GM03348 (cell line): ENCODE results near the gene PAPPA.

Experiments used
- DNase-seq: peaks from one replicate; pipeline ENCODE4 v3.0.0; 2012; ENCODE audit warnings: low spot score

Gene PAPPA

GRCh38 chr9:116275418-116276195, 122.0 kb downstream of the PAPPA start:
- DNase-seq: peak; percentile 41

DNA sequence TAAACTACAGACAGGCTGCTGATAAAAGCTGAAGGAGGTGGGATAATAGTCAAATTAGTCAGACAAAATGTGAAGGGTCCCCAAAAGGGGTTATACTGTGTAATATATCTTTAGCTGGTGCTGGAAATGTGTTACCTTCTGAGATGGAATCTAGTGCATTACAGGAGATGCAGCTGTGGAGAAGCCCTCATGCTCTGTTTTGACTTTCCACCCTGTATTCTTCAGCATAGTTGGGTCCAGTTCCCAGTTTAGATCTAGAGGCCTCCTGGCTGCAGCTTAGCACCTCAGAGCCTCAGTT, 122.6 kb downstream of the PAPPA start:
- no peak for DNase-seq

GRCh38 chr9:116276651-116277121, 123.1 kb downstream of the PAPPA start:
- DNase-seq: no peak

DNA sequence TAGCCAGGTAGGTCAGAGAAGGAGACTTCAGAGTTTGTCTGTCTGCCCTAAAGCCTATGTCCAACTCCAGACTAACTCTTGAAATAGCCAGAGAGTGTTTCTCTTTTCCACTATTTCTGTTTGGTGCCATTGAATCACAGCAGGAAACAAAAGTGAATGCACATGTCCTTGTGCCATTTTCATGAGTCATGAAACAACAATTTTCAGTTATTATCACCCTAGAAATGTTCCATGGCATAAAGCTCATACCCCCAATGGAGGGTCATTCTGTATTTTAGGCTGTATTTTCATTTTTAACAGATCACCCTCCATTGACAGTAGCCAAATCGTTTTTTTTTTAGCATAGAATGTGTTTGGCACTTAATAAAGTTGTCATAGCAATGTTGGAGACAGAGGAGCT, 124.7 kb downstream of the PAPPA start:
- peak; percentile 16 for DNase-seq

GRCh38 chr9:116279230-116279629, 125.6 kb downstream of the PAPPA start:
- no peak for DNase-seq

DNA sequence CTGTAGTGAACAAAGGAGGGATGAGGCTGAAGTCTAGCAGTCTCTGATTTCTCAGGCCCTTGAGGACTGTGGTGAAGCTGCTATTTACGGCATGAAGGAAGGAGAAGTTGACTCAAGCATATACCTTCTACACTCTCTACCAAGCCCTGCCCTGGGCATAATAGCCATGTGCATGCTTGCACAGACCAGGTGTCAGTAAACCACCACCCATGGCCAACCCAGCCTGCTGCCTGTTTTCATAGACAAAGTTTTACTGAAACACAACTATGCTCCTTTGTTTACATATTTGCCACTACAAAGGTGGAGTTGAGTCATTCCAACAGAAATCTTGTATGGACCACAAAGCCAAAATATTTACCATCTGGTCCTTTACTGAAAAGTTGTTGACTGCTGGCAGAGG, 126.9 kb downstream of the PAPPA start:
- no peak for DNase-seq

- no peak for DNase-seq
Observed at GRCh38 chr9:116282597-116282996, 129.0 kb downstream of the PAPPA start.

GRCh38 chr9:116284518-116284917, 130.9 kb downstream of the PAPPA start:
- no peak for DNase-seq

DNA sequence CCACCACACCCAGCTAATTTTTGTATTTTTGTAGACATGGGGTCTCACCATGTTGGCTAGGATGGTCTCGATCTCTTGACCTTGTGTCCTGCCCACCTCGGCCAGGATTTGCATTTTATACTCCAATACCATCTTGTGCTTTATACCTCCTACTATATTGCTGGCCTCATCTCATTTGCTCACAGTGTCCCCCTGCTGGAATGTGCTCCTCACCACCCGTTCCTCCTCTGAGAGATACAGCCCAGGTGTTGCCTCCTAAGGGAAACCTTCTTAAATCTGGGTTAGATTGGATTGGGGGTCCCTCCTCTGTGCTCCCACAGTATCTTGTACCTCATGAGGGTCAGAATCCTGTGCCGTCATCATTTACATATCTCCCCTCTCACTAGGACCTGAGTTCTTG, 131.7 kb downstream of the PAPPA start:
- DNase-seq: no peak

- no peak for DNase-seq
Observed at GRCh38 chr9:116286297-116286696, 132.7 kb downstream of the PAPPA start.

DNA sequence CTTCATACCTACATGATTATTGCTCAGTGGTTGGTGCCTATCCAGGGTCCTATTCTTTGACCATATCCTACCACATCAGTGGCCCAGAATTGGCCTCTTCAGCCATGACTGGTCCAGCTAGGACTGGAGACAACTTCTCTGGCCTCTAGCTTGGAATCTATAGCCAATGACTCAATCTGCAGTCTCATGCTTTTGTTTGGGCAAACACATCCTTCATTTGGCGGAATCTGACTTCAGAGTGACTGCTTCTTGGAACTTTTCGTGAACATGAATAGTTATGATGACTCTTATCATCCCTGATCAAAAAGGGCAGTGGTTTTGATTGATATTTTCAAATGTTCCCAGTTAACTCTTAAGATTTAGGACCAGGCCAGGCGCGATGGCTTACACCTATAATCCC, 134.1 kb downstream of the PAPPA start:
- DNase-seq: peak; percentile 56

DNA sequence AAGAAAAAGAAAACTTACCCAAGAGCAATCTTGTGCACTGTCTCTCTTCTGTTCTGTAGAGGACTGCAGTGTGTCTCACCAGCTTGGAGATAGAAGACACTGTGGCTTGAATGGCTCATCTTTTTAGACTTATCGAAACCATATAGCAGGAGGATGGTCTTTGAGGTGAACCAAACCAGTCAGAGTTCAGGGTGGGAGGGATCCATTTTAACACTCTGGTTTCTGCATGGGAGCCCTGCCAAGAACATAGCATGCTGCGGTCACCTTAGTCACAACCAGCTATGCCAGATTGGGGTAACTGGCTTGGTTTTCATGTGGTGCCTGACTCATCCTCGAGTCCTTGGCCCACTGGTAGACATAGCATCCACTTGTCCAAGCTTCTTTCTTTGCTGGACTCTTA, 135.1 kb downstream of the PAPPA start:
- DNase-seq: peak; percentile 89

DNA sequence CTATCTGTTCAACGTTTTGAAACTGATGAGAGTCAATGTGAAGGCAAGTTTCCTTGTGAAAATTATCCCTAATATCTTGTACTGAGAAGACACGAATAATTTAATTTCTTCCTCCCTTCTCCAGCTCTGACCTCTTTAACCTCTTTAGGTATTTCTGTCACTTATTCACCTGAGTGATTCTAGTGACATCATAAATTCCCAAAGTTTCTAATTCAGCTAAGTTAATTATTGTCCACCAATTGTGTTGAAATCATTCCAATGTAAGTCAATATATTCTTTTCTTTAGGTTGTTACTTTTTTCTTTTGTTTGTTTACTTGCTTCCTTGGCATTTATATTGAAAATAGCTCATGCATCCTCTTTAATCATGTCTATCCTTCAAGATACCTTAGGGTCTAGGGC, 143.8 kb downstream of the PAPPA start:
- DNase-seq: no peak

- no peak for DNase-seq
Observed at GRCh38 chr9:116298249-116298648, 144.7 kb downstream of the PAPPA start.

DNA sequence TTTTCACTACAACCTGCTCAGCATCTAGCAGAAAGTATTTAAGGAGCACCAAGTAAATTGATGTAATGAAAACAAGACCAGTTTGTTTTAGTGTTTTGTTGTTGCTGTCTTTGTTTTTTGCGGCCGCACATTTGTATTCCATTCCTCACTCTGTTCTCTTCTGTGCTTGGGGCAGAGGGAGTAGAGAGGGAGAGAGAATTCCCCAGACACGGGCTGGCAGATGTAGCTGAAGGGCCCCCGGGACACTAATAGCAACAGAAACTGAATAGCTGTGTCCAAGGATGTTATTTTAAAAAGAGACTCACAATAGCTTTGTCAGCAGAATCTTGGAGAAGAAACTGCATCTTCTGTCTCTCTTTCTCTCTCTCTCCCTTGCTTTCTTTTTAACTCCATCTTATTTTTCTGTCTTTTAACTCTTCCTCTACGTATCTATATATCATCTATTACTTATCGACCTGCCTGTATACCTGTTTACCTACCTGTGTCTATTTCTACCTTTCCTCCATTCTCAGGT, 145.3 kb downstream of the PAPPA start:
- no peak for DNase-seq

- DNase-seq: no peak
Observed at GRCh38 chr9:116300360-116300870, 146.8 kb downstream of the PAPPA start.

DNA sequence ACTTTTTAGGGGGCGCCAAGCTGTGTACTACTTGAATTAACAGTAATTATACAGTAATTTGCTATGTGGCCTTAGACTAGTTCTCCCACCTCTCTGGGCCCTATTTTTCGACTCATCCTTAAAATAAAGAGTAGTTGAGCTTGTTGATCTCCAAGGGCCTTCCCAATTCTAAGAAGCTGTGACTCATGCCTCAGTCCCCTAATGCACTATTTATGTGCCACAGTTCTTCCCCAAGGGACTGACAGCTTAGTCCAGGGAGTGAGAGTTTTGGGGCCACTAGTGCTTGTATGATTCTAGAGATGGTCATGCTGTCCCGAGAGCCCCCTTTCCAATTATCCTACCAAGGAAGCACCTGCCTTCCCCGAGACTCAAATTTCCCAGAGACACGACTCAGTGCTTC, 149.7 kb downstream of the PAPPA start:
- DNase-seq: no peak

DNA sequence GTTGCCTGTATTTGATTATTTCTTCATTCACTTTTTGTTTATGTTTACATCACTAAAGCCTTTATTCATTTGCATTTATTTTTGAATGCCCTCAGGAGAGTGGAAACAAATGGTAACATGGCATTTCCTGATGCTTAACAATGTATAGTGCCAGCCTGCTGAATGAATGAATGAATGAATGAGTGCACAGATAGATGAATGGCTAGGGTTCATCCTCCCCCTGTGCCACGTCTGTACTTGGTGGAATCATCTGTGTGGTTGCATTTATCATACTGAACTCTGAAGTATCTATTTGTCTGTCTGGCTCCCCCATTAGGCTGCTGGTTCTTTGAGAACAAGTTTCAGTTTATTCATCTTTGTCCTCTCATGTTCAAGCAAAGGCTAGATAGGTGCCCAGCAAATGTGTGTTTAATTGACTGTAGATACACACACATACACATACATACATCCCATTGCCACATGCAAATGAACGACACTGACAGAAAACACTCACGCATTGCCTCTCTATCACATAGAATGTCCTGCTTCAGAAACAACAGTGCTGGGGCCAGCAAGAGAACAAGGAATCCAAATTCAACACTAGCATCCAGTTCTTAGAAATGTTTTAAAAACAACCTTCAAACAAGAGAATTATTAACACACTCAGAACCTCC, 150.4 kb downstream of the PAPPA start:
- no peak for DNase-seq

DNA sequence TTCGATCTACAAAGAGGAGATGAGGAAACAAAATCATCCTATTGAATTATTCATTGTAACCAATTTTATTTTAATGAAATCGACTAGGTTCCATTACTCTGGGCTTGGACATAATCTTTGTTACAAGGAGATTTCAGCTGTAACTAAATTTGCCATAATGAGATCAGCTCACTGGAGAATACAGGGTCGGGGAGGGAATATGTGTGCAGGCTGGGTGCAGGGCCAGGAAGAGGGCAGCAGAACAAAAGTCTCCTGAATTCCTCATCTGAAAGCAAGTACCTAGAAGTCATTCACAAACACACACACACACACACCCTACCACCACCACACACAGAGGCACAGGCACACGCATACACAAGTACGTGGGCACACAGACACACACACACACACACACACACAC, 151.2 kb downstream of the PAPPA start:
- no peak for DNase-seq

DNA sequence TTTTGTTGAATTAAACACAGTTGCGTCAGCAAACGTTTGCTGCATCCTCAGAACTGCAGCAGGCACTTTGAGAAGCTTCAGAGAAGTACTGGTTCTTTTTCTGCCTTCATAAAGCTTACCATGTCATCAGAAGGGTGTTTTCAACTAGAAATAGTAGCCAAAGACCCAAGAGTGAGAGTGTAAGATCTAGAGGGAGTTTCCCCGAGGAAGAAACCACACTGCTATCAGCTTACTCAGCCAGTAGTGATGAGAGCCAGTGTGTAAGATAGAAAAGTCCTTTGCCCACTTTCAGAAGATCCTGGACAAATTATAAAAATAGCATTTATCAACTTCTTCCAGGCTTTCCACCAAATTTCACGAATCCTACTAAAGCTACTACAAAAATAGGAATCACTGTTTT, 154.5 kb downstream of the PAPPA start:
- DNase-seq: no peak

- DNase-seq: no peak
Observed at GRCh38 chr9:116309900-116310611, 156.5 kb downstream of the PAPPA start.

DNA sequence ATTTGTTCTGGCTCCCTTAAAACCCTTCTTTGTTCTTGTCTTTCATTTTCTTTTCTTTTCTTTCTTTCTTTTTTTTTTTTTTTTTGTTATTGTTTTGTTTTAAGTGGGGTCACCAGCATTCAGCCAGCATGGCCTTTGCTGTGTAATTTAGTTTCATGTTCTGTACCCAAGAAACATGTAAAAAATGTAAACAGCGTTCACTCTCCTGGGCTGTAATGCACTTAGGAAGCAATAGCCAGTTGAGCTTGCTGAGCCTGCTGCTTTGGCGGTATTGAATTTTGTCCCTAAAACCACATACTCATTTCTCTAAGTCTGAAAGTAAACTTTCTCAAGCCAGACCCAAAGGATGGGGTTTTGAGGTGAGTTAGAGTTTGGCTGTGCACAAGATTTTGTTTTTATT, 158.6 kb downstream of the PAPPA start:
- no peak for DNase-seq

GRCh38 chr9:116313638-116314037, 160.0 kb downstream of the PAPPA start:
- DNase-seq: no peak
